ENCODE measurements around the gene RILP. TPM values are rescaled to one million over a fixed set of nuclear protein-coding genes. Genes with fewer than 3 reads are reported as not detected.

Gene RILP
- total RNA-seq, 1 donor from 2014 or later, result 14.2 TPM

GRCh38 chr17:1620486-1620885, 29.2 kb downstream of the RILP start:
- Mint-ChIP-seq H3K36me3 (ENCODE audit: low read depth, unreplicated experiment) (peaks cover 7% of the 10 kb centered on the region), H3K27ac (ENCODE audit: unreplicated experiment) (no peak overlapping the region), H3K4me1 (ENCODE audit: unreplicated experiment) (peaks cover 25% of the 10 kb centered on the region)

DNA sequence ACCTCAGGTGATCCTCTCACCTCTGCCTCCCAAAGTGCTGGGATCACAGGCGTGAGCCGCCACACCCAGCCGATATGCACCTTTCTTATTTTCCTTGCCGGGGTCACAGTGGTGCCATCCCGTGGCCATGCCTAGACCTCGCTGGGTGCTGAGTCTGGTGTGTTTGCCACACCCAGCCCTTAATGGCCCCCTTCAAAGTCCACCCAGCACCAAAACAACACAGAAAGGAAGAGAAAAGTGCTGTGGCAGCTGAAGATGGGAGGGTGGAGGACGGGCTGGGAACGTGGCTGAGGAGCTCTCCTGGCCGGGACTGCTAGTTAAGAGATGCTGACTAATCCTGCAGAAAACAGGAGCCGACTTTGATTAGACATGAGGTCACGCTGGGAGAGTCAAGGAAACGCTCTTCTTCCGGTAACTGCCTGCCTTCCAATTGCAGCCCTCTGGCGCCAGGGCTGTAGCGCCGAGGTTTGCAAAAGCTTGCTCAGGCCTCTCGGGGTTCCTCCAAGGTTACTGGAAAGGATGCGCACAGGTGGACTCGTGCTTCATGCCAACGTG, 32.0 kb downstream of the RILP start:
- Mint-ChIP-seq H3K27me3 (ENCODE audit: unreplicated experiment) (peaks cover 15% of the 10 kb centered on the region), H3K36me3 (ENCODE audit: low read depth, unreplicated experiment) (peaks cover 10% of the 10 kb centered on the region), H3K4me1 (ENCODE audit: unreplicated experiment) (peaks cover 20% of the 10 kb centered on the region), H3K27ac (ENCODE audit: unreplicated experiment) (no peak overlapping the region), H3K4me3 (ENCODE audit: unreplicated experiment) (no peak overlapping the region), H3K9me3 (ENCODE audit: unreplicated experiment) (no peaks in the 10 kb centered on the region)
- no peak for DNase-seq (ENCODE audit: low spot score)
- TF ChIP-seq, protein P1, sequence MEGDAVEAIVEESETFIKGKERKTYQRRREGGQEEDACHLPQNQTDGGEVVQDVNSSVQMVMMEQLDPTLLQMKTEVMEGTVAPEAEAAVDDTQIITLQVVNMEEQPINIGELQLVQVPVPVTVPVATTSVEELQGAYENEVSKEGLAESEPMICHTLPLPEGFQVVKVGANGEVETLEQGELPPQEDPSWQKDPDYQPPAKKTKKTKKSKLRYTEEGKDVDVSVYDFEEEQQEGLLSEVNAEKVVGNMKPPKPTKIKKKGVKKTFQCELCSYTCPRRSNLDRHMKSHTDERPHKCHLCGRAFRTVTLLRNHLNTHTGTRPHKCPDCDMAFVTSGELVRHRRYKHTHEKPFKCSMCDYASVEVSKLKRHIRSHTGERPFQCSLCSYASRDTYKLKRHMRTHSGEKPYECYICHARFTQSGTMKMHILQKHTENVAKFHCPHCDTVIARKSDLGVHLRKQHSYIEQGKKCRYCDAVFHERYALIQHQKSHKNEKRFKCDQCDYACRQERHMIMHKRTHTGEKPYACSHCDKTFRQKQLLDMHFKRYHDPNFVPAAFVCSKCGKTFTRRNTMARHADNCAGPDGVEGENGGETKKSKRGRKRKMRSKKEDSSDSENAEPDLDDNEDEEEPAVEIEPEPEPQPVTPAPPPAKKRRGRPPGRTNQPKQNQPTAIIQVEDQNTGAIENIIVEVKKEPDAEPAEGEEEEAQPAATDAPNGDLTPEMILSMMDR (IDR thresholded peaks at IDR 0.05; ENCODE audit: unreplicated experiment), result no peak

More at GRCh38 chr17:1620486-1620885, 29.2 kb downstream of the RILP start:
- Mint-ChIP-seq H3K4me3 (ENCODE audit: unreplicated experiment) (no peak overlapping the region), H3K27me3 (ENCODE audit: unreplicated experiment) (peaks cover 11% of the 10 kb centered on the region), H3K9me3 (ENCODE audit: unreplicated experiment) (no peaks in the 10 kb centered on the region)
- TF ChIP-seq, protein P1 (IDR thresholded peaks at IDR 0.05; ENCODE audit: unreplicated experiment), result no peak
- no peak for DNase-seq (ENCODE audit: low spot score)

DNA sequence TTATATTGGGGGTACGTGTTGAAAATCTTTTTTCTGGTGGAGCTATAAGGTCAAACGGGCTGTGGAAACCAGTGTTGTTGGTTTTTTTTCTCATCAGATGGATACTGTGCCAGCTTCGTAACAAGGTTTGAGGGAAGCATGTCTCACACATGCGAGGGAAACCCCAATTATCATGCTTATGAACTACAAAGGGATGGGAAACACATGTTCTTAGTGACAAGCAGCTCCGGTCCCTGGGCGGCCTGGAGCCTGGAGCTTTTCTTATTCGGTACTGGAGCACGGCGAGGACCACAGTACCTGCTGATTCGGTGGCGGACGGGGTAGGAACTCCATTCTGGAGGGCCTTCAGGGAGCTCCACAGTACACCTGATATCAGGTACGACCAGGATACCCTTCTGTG, 33.6 kb downstream of the RILP start:
- Mint-ChIP-seq H3K27ac (ENCODE audit: unreplicated experiment) (peak overlapping the region; percentile 48), H3K27me3 (ENCODE audit: unreplicated experiment) (peaks cover 13% of the 10 kb centered on the region), H3K4me1 (ENCODE audit: unreplicated experiment) (peaks cover 19% of the 10 kb centered on the region), H3K9me3 (ENCODE audit: unreplicated experiment) (no peaks in the 10 kb centered on the region), H3K4me3 (ENCODE audit: unreplicated experiment) (no peak overlapping the region), H3K36me3 (ENCODE audit: low read depth, unreplicated experiment) (peaks cover 10% of the 10 kb centered on the region)
- no peak for DNase-seq (ENCODE audit: low spot score)
- TF ChIP-seq, protein P1 (IDR thresholded peaks at IDR 0.05; ENCODE audit: unreplicated experiment), result no peak

- Mint-ChIP-seq H3K4me3 (ENCODE audit: unreplicated experiment) (no peak overlapping the region), H3K36me3 (ENCODE audit: low read depth, unreplicated experiment) (peaks cover 7% of the 10 kb centered on the region), H3K4me1 (ENCODE audit: unreplicated experiment) (peaks cover 8% of the 10 kb centered on the region), H3K27ac (ENCODE audit: unreplicated experiment) (peak overlapping the region; percentile 90), H3K9me3 (ENCODE audit: unreplicated experiment) (no peaks in the 10 kb centered on the region), H3K27me3 (ENCODE audit: unreplicated experiment) (peaks cover 4% of the 10 kb centered on the region)
- TF ChIP-seq, protein P1 (IDR thresholded peaks at IDR 0.05; ENCODE audit: unreplicated experiment), result no peak
- DNase-seq (ENCODE audit: low spot score), result peak; percentile 64
Observed at GRCh38 chr17:1612400-1612799, 37.3 kb downstream of the RILP start.

GRCh38 chr17:1611715-1612114, 38.0 kb downstream of the RILP start:
- DNase-seq (ENCODE audit: low spot score), result no peak
- H3K9me3 Mint-ChIP-seq (ENCODE audit: unreplicated experiment), result no peaks in the 10 kb centered on the region
- TF ChIP-seq, protein P1 (IDR thresholded peaks at IDR 0.05; ENCODE audit: unreplicated experiment), result no peak
- no peak overlapping the region for H3K4me3 Mint-ChIP-seq (ENCODE audit: unreplicated experiment)
- H3K27ac Mint-ChIP-seq (ENCODE audit: unreplicated experiment), result peak overlapping the region; percentile 90
- peaks cover 4% of the 10 kb centered on the region for H3K27me3 Mint-ChIP-seq (ENCODE audit: unreplicated experiment)
- H3K4me1 Mint-ChIP-seq (ENCODE audit: unreplicated experiment), result peaks cover 11% of the 10 kb centered on the region
- H3K36me3 Mint-ChIP-seq (ENCODE audit: low read depth, unreplicated experiment), result peaks cover 7% of the 10 kb centered on the region
